22Rv1 (cell line): ENCODE results near the gene ACOX3.

Experiments
- H3K27ac ChIP-seq: fragments of 450-650 bp; 2 replicates; pipeline ENCODE4 v1.5.1; 2017
- ZFX ChIP-seq: fragments of 450-650 bp; IDR thresholded peaks from 2 replicates; pipeline ENCODE4 v1.6.1; 2017; ENCODE audit warnings: antibody characterized with exemption, borderline replicate concordance
- TF ChIP-seq, protein P1 (sequence below): fragments of 450-650 bp; IDR thresholded peaks from 2 replicates; pipeline ENCODE4 v1.5.1; 2017; ENCODE audit warnings: mild to moderate bottlenecking

ACOX3 gene

DNA sequence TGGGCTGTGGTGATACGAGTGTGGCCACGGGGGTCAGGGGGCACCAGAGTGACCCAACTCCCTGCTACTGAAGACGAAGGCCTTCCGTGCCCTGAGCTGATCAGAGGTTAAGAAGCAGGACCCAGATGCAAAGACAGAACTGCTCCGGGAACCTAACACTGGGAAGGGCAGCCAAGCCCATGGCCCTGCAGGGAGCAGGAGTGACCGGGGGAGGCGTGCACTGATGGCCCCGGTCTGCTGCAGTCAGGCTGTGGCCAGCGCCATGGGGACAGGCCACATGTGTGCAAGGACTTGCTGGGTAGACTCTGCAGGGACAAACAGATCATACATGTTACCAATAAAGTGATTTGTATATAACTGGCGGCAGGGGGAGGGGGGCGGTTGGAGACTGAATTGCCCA is 74.6 kb downstream of the ACOX3 start:
- no peak overlapping the region for H3K27ac ChIP-seq
- TF ChIP-seq, protein P1, sequence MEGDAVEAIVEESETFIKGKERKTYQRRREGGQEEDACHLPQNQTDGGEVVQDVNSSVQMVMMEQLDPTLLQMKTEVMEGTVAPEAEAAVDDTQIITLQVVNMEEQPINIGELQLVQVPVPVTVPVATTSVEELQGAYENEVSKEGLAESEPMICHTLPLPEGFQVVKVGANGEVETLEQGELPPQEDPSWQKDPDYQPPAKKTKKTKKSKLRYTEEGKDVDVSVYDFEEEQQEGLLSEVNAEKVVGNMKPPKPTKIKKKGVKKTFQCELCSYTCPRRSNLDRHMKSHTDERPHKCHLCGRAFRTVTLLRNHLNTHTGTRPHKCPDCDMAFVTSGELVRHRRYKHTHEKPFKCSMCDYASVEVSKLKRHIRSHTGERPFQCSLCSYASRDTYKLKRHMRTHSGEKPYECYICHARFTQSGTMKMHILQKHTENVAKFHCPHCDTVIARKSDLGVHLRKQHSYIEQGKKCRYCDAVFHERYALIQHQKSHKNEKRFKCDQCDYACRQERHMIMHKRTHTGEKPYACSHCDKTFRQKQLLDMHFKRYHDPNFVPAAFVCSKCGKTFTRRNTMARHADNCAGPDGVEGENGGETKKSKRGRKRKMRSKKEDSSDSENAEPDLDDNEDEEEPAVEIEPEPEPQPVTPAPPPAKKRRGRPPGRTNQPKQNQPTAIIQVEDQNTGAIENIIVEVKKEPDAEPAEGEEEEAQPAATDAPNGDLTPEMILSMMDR, result no peak
- no peak for TF ChIP-seq ZFX

DNA sequence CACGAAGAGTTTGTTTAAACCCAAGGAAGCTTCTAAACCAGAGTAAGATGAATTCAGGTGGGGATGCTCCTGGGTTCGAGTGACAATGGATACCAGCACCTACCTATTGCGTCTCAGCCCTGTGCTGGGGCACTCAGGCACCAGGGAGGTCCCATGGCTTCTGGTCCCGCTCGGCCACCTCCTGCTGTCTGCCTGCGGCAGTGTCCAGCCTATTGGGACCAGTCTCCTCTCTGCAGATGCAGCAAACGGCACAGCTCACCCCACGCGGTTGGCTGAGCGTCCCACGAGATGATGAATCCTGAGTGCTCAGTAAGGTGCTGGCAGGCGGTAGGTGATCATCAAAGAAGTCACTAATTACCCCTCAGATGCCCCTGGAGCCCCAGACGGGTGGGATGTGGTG is 75.2 kb downstream of the ACOX3 start:
- H3K27ac ChIP-seq, result no peak overlapping the region
- TF ChIP-seq, protein P1, result no peak
- no peak for TF ChIP-seq ZFX

DNA sequence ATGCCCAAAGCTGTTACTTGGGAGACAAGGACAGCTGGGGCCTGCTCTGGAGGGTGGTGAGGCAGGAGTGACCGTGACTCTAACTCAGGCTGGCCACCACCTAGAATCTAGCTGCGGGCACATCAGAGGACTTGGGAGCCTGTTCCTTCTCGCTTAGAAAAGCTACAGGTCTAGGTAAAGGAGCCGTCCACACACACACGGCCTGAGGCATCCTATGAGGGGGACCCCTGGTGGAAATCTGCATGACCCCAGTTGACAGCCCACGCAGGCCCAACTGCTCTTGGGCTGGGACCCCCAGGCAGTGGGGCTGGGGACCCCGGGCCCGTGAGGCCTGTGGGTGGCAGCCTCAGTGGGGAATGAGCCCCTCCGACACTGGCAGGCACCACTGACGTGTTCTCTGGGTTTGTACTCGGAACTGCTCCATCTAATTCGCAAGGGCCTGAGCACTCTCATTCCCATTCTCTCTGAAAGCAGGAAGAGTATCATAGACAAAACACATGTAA is 75.6 kb downstream of the ACOX3 start:
- H3K27ac ChIP-seq, result no peak overlapping the region
- no peak for TF ChIP-seq ZFX

DNA sequence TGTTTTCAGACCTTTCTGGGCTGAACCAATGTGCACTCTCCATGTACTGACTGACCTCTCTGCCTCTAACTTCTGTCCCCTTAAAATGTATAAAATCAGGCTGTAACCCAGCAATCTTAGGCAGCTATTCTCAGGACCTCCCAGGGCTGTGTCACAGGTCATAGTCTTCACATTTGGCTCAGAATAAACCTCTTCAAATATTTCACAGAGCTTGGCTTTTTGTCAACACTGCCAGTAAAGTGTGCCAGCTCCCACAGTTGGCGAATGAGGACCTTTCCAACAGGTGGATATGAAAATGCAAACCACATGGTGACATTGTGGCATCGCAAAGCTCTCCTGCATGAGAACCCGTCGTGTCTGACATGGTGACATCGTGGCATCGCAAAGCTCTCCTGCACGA is 76.4 kb downstream of the ACOX3 start:
- H3K27ac ChIP-seq, result no peak overlapping the region
- TF ChIP-seq, protein P1, result no peak
- no peak for TF ChIP-seq ZFX

DNA sequence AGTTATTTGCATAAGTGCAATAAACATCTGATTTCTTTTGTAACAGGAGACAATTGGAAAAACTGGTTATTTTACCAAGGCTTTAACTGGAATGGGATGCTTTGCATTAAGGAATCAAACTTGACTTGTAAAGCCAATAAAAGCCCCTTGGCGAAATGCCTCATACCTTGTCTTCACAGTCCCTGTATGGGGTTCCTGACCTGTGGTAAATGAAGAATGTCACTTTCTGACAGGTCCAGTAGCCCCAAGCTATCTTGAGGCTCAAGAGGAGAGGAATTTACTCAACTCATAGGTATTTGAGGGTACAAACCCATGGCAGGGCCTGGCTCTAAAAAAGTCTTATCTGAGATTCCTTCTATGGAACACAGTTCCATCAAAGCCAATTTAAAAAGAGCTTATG is 78.0 kb downstream of the ACOX3 start:
- no peak overlapping the region for H3K27ac ChIP-seq
- TF ChIP-seq, protein P1, result no peak
- no peak for TF ChIP-seq ZFX

DNA sequence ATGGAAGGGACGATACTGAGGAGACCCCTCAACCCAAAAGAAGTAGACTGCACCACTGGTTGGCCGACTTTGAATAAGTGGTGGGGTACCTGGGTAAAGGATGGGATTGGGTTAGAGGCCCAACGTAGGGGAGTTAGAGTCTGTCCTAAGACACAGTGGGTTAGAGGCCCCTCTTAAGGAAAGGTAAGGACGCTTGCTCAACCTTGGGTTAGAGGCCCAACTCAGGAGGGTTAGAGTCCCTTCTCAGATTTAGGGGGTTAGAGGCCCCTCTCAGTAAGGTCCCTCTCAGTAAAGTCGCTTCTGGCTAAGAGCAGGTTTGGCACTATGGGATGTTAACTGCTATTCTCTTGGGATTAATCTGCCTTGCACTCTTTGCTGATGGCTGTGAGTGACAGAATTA is 81.3 kb downstream of the ACOX3 start:
- TF ChIP-seq, protein P1, result no peak
- H3K27ac ChIP-seq, result no peak overlapping the region

DNA sequence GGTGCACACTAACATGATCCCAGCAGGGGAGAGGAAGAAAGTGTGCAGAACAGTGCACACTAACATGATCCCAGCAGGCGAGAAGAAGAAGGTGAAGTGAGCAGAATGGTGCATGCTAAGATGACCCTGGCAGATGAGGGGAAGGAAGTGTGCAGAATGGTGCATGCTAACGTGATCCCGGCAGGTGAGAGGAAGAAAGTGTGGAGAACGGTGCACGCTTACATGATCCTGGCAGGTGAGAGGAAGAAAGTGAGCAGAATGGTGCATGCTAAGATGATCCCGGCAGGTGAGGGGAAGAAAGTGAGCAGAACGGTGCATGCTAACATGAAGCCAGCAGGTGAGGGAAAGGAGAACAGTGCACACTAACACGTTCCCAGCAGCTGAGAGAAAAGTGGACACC is 83.7 kb downstream of the ACOX3 start:
- TF ChIP-seq ZFX, result no peak
- TF ChIP-seq, protein P1, result no peak
- no peak overlapping the region for H3K27ac ChIP-seq

DNA sequence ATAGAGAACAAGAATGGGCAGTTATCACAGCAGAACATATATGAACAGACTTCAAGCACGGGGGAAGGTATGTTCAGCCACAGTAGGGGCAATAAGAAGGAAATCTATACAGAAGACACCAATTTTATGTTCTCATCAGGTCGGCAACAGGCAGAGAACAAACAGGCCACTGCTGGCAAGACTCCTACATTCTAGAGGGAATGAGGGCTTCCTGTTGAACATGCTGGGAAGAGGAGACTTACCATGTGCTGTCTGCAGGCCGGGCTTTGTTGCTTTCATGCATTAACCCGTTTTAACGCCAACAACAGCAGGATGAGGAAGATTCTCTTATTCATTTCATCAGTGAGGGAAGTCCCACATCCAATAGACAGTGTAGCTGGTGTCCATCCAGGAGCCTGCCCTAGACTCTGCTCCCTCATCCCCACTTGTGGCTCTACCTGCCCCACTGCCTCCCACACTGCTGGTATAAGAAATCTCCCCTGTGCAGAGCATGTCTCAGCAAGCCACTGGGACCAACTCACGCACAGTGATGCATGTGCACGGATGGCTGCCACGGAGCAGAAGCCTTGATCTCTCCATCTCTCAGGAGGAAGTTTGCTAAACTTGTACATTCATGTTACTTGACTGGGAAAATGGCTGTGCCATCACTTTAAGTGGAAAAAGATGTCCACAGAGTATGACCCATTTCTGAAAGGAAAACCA is 84.5 kb downstream of the ACOX3 start:
- no peak overlapping the region for H3K27ac ChIP-seq
- TF ChIP-seq, protein P1, result no peak
- no peak for TF ChIP-seq ZFX
